Neural cell (in vitro differentiated cells): ENCODE measurements around the gene FHL2.

ENCODE experiments used
- EP300 ChIP-seq: fragments of 450-650 bp; conservative IDR thresholded peaks from 2 replicates; pipeline ENCODE4 v1.6.1; 2014; ENCODE audit warnings: antibody characterized with exemption, mild to moderate bottlenecking, moderate library complexity; ENCODE audit not compliant: poor library complexity, severe bottlenecking
- EZH2 ChIP-seq: fragments of 200-600, 300-800 bp; shearing (Covaris generic), sonication (generic); IDR thresholded peaks from 2 replicates; pipeline ENCODE4 v1.6.1; 2014; ENCODE audit warnings: antibody characterized with exemption, low read length, borderline replicate concordance, mild to moderate bottlenecking; ENCODE audit not compliant: insufficient read depth, poor library complexity, severe bottlenecking
- MXI1 ChIP-seq: fragments of 450-650 bp; conservative IDR thresholded peaks from 2 replicates; pipeline ENCODE4 v1.6.1; 2014; ENCODE audit warnings: antibody characterized with exemption, mild to moderate bottlenecking; ENCODE audit not compliant: poor library complexity, severe bottlenecking
- POLR2AphosphoS5 ChIP-seq: IDR thresholded peaks from 2 replicates; pipeline ENCODE4 v1.6.1; 2012
- RAD21 ChIP-seq: fragments of 450-650 bp; conservative IDR thresholded peaks from 2 replicates; pipeline ENCODE4 v1.6.1; 2014; ENCODE audit warnings: antibody characterized with exemption, mild to moderate bottlenecking, moderate library complexity
- SMC3 ChIP-seq: fragments of 450-650 bp; conservative IDR thresholded peaks from 2 replicates; pipeline ENCODE4 v1.6.1; 2014; ENCODE audit warnings: antibody characterized with exemption, mild to moderate bottlenecking, moderate library complexity; ENCODE audit not compliant: poor library complexity
- TAF1 ChIP-seq: IDR thresholded peaks from 2 replicates; pipeline ENCODE4 v1.6.1; 2012; ENCODE audit warnings: low read depth
- TF ChIP-seq, protein P1 (sequence below): fragments of 450-650 bp; IDR thresholded peaks from 2 replicates; pipeline ENCODE4 v1.5.1; 2014; ENCODE audit warnings: antibody characterized with exemption, mild to moderate bottlenecking, moderate library complexity; ENCODE audit not compliant: poor library complexity, severe bottlenecking
- TF ChIP-seq, protein P2 (sequence below): IDR thresholded peaks from 2 replicates; pipeline ENCODE4 v1.6.1; 2012; ENCODE audit warnings: borderline replicate concordance

DNA sequence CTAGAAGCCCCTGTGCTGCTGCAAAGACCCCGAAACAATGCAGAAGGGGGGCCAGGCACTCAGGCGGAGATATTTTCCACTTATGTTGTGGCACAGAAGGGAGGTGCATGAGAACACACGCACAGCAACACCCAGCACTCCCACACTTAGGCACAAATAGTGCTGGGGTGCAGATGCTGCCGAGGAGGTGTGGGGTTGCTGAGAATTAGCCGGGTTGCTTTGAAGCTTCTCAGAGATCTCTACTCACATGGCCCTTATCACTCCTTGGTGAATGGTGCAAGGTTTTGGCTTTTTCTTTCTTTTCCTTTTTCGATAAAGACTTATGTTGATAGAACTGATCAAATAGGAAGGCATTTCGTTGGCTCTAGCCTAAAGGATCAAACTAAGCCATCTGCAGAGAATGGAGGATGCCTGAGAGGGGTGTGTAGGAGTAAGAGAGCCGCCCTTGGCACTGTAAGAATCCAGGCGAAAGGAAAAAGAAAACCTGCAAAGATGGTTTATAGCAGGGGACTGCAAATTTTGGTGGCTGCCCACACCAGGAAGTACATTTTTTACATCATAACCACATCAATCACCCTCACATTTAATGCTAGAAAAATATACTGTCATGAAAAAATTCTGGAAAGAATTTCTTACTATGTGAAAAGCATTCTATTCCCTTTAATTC, 27.9 kb upstream of the FHL2 start:
- TF ChIP-seq EZH2 (no peak), EP300 (no peak), POLR2AphosphoS5 (no peak), RAD21 (no peak), SMC3 (no peak), TAF1 (no peak), MXI1 (no peak)
- TF ChIP-seq, protein P1, sequence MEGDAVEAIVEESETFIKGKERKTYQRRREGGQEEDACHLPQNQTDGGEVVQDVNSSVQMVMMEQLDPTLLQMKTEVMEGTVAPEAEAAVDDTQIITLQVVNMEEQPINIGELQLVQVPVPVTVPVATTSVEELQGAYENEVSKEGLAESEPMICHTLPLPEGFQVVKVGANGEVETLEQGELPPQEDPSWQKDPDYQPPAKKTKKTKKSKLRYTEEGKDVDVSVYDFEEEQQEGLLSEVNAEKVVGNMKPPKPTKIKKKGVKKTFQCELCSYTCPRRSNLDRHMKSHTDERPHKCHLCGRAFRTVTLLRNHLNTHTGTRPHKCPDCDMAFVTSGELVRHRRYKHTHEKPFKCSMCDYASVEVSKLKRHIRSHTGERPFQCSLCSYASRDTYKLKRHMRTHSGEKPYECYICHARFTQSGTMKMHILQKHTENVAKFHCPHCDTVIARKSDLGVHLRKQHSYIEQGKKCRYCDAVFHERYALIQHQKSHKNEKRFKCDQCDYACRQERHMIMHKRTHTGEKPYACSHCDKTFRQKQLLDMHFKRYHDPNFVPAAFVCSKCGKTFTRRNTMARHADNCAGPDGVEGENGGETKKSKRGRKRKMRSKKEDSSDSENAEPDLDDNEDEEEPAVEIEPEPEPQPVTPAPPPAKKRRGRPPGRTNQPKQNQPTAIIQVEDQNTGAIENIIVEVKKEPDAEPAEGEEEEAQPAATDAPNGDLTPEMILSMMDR: no peak
- TF ChIP-seq, protein P2, sequence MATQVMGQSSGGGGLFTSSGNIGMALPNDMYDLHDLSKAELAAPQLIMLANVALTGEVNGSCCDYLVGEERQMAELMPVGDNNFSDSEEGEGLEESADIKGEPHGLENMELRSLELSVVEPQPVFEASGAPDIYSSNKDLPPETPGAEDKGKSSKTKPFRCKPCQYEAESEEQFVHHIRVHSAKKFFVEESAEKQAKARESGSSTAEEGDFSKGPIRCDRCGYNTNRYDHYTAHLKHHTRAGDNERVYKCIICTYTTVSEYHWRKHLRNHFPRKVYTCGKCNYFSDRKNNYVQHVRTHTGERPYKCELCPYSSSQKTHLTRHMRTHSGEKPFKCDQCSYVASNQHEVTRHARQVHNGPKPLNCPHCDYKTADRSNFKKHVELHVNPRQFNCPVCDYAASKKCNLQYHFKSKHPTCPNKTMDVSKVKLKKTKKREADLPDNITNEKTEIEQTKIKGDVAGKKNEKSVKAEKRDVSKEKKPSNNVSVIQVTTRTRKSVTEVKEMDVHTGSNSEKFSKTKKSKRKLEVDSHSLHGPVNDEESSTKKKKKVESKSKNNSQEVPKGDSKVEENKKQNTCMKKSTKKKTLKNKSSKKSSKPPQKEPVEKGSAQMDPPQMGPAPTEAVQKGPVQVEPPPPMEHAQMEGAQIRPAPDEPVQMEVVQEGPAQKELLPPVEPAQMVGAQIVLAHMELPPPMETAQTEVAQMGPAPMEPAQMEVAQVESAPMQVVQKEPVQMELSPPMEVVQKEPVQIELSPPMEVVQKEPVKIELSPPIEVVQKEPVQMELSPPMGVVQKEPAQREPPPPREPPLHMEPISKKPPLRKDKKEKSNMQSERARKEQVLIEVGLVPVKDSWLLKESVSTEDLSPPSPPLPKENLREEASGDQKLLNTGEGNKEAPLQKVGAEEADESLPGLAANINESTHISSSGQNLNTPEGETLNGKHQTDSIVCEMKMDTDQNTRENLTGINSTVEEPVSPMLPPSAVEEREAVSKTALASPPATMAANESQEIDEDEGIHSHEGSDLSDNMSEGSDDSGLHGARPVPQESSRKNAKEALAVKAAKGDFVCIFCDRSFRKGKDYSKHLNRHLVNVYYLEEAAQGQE: no peak
